Muscle of back (tissue), 11 donors: ENCODE measurements around the gene HHIP. TPM values are rescaled to one million over a fixed set of nuclear protein-coding genes. Genes with fewer than 3 reads are reported as not detected.

Experiments
- DNase-seq, 3 donors: peaks; one replicate each; pipeline versions ENCODE4 v3.0.0 to v3.0.0-alpha.2; 2013
- polyA plus RNA-seq, 10 donors: library from polyadenylated mRNA; unstranded; fragments of 120-200 nt; gene quantifications; one replicate each; pipeline ENCODE4 v1.2.1, GENCODE V29; 2013; ENCODE audit not compliant: insufficient read length in 10 of 10

Gene HHIP
- polyA plus RNA-seq, 10 donors: 2.3 to 5.2 (median 4.2) TPM

DNA sequence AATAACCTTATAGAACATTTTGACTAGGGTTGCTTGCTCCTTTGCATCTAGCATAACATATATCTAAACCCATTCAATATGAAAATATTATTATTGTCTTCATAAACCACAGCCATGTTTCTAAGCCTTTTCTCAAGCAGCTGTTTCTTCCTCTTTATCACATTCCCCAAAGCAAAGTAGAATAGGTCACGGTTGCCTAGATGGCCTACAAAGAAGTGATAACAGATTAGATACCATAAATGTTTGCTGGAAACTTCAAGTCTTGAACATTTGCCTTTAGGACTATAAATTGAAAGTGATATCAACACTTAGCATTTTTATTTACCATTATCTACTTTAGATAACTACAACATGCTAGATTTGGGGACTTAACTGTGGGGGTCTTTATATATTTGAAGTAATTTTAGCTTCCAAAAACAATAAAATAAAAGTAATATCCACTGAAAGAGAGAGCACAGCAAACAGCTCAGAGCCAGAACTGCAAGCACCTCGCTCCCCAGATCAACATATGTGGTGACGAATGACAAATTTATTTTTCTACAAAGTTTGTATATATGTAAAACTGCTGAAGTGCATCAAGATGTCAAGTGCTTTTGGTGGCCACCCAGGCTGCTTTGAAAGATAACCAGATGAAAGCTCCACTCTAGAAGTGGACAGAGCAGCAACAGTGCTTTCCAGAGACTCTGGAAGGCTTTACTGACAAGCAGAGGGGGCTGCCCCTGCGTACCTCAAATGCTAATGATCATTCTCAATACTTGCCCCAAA lies 8.0 kb downstream of the HHIP start:
- no peak for DNase-seq

DNA sequence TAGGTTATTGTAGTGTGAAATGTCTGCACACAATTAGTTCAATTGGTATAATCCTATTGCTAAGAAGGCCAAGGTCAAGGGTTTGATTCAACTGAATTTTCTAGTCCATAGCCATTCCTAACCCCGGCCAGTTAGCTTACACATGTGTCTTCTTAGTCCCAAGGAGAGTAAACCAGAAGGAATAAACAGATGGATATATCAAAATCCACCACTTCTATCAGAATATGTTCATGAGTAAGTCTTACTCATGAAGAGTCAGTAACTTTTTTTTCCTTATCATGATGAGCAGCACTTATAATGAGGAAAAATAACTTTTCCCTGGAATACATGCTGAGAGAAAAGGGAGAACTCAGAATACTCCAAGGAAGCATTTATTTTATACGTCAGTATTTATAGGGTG lies 9.5 kb downstream of the HHIP start:
- no peak for DNase-seq

DNA sequence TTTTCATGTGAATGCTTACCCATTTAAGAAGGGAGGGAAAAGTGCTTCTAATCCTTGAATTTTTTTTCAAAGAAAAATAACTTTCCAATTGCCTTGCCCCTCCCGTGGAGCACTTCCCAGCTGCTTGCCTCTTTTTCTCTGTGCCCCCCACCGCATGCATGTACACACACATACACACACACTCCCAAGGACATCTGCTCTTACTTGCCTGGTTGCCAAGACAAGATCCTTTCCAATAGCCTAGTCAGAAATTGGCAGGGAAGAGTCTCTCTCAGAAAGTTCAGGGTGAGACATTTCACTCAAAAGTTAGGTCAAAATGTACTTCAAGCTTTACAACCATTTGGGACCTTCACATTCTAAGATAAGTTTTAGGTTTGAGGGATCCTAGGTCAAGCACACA lies 10.9 kb downstream of the HHIP start:
- DNase-seq: peak in 2 of 3 donors; percentile 44 to 74

DNA sequence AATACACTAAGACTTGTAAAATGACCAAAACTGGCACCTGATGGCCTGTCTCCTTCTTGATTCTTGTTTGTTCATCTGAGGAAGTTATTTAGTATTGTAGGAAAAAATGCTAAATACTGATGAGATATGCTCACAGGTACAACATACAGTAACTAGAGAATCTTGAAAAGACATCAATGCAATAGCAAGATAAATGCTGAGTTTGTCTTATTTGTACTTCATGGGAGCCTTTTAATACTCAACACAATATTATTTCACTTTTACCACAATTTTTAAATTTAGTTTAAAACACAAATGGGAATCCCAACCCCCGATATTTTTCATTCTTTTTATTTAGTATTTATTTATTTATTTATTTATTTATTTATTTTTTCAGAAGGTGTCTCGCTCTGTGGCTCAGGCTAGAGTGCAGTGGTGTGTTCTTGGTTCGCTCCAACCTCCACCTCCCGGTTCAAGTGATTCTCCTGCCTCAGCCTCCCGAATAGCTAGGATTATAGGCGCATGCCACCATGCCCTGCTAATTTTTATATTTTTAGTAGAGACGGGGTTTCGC lies 12.1 kb downstream of the HHIP start:
- no peak for DNase-seq

DNA sequence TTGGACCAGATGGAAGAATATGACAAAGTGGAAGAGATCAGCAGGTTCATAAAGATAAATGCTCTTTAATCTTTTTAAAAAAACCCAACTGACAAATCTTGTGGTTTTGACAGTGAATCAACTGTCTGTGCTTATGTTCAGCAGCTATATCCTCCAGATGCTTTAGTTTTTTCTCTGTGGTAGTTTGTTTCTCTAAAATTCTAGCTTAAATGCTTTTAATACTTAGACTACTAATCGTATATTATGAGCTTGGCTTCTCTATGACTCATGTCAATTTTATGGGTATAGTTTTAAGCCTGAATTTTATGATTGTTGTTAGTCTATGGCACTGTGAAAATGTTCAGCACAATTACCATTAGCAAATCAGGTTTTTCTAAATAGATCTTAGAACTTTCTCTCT lies 12.9 kb downstream of the HHIP start:
- DNase-seq: no peak

DNA sequence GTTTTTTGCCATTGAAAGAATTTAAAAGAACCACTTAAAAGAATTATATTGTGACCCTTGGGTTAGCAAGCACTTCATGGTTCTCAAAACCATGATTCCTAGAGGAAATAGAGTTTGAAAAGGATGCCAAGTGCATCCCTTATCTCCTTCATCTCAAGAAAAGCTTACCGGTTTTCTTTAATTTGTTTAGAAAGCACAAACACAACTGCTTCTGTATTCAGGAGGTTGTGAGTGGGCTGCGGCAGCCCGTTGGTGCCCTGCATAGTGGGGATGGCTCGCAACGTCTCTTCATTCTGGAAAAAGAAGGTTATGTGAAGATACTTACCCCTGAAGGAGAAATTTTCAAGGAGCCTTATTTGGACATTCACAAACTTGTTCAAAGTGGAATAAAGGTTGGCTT lies 13.5 kb downstream of the HHIP start:
- no peak for DNase-seq

DNA sequence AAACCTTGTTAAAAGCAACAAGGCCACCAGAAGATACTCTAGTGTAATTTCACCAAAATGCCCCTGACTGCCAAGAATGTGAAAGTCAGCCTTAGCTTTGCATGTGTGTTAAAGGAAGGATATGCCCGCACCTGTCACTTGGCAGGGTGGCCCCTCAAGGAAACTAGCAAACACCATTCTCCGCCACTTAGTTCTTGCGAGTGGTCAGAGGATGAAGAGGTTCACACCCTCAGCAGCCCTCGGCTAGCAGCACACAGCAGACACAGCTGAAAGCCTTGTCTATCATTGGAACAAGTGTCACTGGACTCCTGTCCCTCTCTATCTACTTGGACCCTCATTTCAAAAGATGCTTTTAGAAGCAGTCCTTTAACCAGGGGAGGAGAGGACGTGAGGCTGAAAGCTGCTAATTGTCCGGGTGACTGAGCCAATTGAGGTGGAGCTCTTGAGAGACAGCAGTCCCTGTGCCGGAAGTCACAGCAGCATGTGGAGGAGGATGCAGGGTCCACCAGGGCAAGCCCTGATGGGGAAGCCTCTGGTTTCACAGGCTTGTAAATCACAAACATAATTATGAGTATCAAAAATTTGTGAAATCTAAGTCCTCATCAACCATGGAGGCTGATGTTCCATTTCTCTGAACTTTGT lies 18.0 kb downstream of the HHIP start:
- no peak for DNase-seq

DNA sequence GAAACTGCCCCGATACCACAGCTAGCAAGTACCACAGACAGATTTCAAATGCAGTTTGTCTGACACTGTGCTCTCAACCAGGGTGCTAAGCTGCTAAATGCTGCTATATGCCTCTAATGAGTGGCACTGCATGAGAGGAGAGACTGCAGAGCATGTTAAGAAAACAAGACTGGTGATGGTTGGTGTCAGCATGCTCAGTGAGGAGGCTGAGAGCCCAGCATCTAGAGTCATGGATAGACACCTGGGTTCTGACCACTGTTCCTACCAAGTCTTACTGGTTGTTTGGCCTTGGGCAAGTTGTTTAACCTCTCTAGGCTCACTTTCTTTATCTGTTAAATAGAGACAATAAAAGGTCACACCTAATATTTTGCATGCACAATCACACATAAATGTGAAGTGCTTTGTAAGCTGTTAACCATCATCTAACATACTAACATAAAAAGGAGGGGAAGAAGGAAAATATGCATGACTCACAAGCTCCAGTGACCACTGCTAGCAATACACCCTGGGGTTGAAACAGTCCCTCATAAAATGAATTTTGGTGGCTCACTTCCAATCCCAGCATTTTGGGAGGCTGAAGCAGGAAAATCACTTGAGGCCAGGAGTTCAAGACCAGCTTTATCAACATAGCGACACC lies 20.7 kb downstream of the HHIP start:
- no peak for DNase-seq

DNA sequence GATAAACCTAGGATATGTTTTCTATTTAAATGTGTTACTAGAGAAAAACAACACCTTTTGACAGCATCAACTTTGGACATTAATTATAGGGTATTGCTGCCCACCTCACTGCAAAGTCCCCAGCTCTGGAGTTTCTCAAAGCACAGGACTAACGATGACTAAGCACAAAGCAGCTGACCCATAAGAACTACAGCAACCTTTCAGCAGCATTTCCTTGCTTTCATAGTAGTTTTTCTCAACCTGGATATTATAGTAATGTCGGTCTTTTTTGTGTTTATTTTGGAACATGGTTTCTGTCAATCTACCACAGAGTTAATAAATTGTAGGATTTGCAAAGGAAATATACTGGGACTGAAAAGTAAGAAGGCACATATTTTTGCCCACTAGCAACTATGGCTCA lies 21.5 kb downstream of the HHIP start:
- DNase-seq: no peak

DNA sequence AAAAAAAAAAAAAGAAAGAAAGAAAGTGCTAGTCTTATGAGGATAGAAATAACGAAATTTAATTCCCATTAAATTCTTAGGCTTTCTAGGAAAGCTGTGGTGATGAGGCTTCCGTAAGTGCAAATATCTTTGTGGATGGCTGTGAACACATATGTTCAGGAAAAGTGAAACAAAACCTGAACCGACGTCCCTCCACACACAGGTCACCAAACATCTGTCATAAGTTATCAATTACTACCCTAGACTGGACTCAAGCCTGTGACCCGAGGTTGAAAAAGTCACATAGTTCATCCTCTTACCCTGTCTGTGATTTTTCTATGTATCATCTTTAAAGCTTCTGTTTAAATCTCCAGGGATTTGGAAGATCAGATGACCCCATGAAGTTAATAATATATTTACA lies 24.8 kb downstream of the HHIP start:
- no peak for DNase-seq

DNA sequence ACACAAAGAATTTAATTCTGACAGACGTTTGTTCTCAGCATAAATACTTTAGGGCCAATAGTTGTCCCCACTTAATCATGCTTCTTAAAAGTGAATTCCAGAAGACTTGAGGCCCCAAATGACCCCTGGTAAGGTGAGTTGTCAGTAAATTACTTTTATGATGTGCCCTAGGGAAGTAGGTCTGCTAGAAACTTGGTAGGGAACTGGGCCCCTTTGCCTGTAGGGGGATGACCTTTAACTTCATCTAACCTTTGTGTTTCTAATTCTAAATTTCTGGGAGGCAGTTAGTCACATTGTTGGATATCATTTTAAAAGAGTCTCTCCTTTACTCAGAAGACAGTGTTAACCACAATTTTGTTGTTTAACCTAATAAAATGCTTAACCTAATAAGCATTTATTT lies 28.8 kb downstream of the HHIP start:
- no peak for DNase-seq

DNA sequence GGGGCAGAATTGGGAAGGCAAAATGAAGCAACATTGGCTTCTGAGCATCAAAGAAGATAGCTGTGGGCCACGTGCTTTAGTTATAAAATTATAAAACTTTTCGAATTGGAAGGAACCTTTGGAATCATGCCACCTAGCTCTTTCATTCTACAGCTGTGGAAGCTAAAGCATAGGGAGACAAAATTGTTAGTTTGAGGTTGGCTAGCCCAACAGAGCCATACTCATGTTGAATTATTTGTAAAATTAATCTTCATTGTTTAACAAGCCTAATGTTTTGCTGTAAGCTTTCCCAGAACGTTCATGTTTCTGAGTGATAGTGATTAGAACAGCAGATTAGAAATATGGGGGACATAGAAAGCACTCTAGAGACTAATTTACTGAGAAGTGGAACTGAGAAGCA lies 35.9 kb downstream of the HHIP start:
- DNase-seq: peak in 1 of 3 donors; percentile 52

DNA sequence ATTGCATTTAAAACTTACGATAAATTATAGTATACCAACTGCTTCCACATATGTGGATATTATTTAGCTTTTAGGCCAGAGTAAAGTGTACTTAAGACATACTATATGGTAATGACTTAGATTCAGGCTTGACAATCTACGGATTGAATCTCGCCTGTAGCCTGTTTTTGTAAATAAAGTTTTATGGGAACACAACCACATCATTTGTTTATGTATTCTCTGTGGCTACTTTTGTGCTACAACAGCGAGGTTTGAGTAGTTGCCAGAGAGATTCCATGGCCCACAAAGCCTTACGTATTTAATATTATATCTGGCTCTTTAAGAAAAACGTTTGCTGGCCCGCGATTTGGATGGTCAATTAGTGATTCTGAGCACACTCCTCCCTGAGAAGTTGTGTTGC lies 37.6 kb downstream of the HHIP start:
- no peak for DNase-seq

DNA sequence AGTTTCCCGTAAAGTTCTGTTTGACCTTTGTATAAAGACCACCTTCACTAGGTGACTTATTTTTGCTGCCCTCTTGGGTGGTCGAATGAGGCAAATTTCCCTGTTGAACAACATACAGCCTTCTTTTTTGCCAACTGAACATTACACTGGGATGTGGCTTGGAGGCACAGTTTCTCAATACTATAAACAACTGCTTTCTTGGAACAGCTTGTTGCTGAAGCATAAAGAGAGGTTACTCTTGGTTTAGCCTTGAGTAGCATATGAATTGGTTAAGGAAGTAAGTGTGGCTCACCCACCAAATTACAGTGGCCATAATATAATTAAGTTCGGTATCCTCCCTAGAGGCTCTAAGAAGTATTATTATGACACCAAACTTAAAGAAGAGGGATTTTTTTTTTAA lies 40.0 kb downstream of the HHIP start:
- no peak for DNase-seq

DNA sequence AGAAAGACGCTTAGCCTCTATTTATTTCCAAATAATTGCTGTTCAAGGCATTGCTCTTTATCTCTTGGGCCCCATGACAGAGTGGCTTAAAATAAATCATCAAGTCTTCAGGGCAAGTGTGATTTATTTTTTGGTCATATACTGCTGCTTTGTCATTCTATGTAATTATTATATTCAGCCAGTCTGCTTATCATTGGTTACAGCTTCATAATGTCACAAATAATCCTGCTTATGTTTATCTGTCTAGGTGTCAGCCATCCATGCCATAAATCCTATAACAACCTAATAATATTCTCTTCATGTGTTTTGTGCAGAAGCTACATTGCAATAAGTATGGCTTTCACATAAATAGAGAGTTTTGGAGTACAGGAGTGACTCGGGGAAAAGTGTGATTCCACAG lies 41.0 kb downstream of the HHIP start:
- no peak for DNase-seq

DNA sequence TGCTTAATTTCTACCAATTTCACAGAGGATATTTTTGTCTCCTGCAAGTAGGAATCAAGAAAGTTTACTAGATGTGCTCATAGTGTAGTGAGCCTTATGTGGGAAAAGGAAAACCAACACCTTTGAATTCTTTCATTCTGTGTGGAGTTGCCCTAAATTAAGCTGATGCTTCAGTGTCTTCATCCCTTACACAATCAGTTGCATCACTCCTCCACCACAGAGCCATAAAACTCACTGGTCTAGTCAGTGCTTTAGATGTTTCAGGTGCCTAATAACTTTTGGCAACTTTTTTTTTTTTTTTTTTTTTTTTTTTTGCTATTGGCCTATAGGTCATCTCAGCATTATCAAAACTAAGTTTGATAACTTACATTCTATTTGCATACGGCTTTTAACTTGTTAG lies 41.5 kb downstream of the HHIP start:
- DNase-seq: no peak

DNA sequence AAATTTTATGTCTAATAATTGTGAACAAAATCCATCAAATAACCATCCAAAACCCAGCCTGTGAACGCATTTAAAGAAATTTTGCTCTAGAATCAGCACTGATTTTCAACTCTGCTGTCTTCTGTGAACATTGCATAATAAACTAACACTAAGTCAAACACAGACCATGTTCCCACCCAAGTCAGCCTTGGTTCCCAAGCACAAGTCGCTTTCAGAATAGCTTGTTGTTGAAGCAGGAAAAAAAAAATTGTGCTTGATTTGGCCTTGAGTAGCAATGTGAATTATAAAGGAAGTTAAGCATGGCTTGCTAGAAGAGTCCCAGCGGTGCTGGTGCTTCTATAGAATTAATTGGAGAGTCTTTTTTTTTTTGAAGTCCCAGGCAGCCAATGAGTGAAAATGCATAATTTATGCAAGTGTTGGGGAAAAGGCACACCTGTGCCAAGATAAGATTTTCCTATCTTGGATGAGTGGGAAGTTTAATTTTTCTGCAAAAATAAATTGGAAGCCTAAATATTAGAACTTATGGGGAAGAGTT lies 42.1 kb downstream of the HHIP start:
- DNase-seq: no peak

DNA sequence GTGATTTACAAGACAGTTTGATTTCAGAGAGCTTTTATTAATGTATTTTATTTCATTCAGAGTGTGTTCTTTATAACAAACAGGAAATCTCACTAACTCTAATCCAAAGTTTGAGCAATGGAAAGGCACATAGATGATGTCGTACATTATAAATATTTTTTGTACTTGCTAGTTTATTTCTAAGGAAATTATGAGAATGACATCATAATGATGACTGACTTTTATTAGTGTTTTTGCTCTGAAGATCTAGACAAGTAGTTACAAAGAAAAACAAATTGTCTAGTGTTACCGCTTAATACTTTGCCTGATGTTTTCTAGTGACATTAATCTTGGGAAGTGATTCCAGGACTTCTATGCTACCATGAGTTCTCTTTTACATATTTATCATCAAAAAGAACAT lies 43.2 kb downstream of the HHIP start:
- DNase-seq: no peak

DNA sequence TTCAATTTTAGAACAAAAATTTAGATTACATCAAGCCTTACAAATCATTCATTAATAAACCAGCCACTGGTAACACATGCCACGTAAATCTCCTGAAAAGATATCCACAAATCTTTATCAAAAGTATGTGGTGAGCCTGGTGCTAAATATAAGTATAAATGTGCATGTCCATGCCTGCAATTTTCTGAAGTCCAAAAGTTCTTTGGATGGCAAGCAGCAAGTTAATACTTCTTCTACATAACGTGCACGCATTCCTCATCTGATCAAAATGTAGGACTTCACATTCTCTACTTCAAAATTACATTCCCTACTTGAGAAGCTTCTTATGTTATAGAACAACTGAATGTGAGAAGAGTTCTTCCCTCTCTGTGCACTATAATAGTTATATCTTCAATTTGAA lies 49.8 kb downstream of the HHIP start:
- DNase-seq: no peak

DNA sequence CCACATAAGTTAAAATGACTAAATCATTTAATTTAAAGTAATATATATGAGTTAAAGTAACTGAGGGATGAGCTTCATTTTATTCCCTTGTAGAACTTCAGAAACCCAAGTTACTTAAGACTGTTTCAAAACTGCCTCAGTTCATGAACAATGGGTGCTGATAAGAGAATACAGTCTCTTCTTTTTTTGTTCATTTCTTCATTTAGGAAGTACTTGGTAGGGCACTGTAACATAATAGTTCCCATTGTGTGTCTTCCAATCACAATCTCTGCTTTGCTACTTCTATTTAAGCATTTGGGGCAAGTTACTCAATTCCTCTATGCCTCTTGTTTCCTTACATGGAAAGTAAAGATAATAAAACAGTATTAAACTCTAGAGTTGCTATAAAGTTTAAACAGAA lies 50.4 kb downstream of the HHIP start:
- no peak for DNase-seq

DNA sequence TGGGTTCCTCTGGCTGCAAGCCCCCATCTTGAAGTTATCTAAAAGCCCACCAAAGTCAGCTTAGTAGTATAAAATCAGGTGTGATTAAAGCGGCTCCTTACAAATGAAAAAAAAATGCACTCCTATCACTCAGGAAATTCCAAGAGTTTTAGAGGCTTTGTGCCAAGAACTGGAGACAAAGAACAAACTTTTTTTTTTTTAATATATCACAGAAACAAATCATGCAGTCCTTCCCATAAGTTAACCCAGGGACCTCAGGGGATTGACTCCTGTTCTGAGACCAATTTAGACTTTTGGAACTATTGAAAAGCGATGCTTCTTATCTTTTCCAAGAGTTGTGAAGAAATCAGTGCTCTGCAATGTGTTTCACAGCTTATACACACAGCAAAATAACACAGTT lies 53.6 kb downstream of the HHIP start:
- DNase-seq: peak in 2 of 3 donors; percentile 13 to 19

DNA sequence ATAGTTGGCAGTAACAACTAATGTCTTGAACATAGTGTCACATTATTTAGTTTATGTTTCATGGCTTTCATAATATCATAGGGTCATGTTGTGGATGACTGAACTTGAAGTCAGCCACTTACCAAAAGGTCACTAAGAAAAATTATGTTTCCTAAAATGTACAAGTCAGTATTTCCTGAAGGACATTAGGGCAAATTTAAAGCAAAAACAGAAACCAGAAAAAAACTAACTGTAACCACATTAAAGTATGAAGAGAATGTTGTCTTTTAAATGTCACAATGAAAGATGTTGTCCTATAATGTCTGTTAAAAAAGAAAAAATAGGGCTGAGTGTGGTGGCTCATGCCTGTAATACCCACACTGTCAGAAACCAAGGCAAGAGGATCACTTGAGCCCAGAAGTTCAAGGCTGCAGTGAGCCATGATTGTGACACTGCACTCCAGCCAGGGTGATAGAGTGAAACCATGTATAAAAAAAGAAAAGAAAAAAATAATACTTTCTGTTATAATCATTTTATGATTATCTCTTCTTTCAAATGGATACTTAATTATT lies 55.8 kb downstream of the HHIP start:
- no peak for DNase-seq
